GM21619 (cell line): ENCODE measurements around the gene SUSD6.
A peak's percentile ranks its signal among the peaks of the same experiment; 100 is the strongest.
"Not testable (repeated sequence)": the region's sequence is repeated elsewhere in the genome, so short reads cannot be mapped to it uniquely, and the experiment has no call there.

Source experiments
- ATAC-seq: cut with Tn5 transposase; IDR thresholded peaks from one replicate; pipeline ENCODE4 v1.9.1; 2021; ENCODE audit not compliant: unreplicated experiment

SUSD6 gene

DNA sequence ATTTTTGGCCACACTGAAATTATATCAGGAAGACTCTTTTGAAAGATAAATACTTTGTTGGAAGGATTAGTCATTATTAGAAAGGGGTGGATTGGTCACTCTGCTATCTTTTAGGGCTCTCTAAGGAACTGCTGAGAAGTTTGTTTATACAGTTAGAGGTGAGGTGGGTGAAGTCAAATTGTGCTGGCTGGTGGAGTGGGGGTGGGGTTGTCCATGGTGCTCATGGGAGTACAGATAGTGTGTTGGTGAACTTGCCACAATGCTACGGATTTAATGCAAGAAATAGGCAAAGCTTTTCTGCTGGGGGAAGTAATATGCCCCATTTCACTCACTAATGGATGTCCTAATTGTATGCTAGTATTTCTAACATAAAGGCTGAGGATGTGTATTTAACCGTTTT is 35.8 kb downstream of the SUSD6 start:
- no peak for ATAC-seq

DNA sequence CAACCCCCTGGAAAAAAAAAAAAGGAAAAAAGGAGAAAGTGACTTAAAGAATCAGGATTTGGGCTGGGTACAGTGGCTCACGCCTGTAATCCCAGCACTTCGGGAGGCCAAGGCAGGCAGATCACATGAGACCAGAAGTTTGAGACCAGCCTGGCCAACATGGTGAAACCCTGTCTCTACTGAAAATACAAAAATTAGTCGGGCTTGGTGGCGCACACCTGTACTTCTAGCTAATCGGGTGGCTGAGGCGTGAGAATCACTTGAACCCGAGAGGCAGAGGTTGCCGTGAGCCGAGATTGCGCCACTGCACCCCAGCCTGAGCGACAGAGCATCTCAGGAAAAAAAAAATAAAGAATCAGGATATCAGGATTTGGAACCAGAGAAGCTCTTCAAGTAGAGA is 36.2 kb downstream of the SUSD6 start:
- not testable (repeated sequence) for ATAC-seq

DNA sequence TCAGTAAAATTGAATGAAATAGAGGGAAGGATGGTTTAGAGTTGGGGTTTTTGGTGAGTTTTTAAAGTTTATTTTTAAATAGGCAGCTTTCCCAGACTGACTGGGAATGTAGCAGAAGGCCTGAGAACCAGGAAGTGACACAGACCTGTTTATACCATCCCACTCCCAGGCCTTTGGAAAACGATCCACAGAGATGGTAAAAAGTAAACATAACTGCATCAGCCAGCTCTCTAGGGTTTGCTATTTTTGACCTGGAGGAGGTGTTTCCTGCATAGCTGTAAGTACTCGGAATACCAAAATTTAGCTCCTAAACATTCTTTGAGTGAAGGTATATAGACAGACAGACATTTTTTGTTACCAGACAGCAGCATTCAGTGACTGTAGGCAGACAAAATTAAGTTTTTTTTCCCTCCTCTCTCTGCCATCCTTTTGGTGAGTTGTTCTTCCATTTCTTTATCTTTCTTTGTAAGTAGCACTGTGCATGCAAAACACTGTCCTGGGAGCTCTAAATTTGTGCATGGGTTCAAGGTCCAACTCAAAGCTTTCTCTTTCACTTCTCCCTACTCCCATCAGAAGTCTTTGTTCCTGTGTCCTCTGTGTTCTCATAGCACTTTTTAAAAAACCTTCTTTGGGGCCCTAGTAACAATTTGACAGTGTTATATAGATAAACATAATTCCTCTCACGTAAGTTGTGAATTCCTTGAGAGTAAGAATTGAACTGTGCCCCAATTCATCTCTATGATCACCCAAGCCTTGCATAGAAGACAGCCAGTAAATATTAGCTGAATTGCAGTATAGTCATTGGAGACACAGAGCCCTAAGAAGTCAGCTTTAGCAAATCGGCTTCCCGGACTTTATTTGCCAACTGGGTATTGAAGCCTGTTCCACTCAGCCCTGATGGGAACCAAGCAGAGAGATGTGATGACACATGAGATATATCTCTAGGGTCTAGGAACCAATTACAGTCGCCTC is 37.4 kb downstream of the SUSD6 start:
- ATAC-seq, result peak; percentile 46

DNA sequence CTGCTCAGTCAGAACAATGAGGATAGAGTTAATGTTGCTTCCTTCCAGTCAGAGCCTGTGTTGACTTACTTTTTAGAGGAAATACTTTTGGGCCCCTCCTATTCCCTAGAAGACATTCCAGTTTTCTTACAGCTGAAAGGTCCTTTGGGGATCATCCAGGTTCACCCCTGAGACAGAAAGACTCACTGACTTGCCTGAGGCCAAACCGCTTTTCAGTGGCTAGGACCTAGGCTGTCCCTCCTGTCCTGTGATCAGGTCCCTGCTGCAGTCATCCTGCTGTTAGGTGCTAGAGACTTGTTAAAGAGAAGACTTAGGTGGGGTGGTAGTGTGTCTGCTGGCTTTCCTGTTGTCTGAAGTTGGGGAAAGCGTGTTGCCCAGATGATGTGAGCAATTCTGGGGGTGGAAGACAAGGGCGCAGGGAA is 39.6 kb downstream of the SUSD6 start:
- no peak for ATAC-seq

DNA sequence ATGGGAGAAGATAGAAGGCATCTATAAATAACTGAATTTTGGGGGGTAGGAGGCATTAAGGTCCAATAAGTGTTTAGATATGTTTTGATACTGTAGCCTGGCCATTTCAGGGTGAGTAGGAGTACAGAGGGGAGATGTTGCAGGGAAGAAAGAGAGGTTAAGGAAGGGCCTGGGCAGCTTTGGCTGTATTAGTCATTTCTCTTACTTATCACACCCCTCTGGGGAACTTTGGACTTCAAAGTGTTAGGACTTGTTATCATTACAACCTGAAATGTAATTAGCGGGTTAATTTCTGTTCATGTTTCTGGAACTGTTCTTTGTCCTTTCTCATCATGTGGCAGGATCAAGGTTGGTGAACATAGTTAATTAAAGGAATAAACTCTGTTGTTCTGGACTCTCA is 40.3 kb downstream of the SUSD6 start:
- ATAC-seq, result no peak

DNA sequence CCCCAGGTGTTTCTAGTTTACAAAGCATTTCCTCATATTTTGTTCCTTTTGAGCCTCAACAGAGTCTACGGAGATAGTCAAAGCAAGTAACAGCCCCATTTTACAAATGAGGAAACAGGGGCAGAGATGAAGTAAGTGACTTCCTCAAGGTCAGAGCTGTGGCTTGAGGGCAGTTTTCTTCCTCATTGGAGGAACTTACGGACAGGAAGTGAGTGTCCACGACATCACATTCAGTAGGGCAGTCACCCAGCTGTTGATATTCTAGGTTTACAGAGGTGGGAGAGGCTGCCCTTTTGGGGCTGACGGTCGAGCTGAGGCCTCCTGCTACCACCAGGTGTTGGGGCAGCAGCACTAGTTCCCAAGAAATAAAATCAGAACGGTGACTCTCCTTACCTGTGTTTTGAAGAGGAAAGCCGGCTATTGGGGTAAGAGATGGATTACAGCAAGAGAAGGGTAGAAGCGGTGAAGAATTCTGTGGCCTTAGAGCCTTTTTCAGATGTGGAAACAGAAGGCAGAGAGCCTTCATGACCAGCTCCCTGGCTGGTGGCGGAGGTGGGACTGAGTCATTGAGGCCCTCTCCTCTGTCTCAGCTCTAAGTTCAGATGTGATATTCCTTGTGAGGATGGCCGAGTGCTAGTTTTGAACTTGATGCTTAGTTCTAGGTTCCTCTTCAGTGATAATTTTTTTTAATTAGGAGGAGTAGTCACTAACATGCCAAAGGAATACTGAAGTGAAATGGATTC is 41.7 kb downstream of the SUSD6 start:
- ATAC-seq, result no peak

DNA sequence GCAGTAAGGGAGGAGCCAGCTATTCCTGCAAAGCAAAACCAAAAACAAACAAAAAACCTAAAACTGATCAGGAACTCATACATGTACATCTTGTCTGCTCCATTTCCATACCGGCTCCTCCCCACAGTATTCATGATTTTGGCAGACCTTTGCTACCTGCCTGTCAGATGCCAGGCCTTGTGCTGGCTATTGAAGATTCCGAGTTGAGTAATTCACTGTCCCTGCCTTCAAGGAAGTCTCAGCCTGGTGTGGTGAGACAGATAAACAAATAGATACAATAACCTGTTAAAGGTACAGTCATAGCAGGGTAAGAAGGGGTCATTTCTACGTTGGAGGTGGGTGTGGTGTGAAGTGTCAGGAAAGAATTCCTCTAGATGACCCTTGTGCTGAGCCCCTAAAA is 42.7 kb downstream of the SUSD6 start:
- no peak for ATAC-seq

DNA sequence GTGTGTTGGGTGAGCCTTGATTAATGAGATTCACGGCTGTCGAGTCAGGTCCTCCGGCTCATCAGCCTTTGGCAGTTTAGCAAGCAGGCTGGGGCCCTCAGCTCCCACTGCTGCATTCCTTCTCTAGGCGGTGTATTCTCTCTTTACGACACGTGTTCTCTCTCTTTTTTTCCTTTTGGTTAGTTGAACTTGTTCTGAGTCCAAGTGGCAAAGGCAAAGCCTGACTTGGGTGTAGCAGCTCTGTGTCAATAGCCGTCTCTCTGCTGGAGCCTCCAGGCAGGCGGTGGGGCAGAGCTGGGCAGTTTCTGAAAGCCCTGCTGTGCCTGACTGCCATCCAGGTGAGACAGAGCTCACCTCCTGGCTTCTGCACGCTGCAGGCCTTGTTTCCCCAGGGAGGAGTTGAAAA is 46.6 kb downstream of the SUSD6 start:
- ATAC-seq, result no peak

DNA sequence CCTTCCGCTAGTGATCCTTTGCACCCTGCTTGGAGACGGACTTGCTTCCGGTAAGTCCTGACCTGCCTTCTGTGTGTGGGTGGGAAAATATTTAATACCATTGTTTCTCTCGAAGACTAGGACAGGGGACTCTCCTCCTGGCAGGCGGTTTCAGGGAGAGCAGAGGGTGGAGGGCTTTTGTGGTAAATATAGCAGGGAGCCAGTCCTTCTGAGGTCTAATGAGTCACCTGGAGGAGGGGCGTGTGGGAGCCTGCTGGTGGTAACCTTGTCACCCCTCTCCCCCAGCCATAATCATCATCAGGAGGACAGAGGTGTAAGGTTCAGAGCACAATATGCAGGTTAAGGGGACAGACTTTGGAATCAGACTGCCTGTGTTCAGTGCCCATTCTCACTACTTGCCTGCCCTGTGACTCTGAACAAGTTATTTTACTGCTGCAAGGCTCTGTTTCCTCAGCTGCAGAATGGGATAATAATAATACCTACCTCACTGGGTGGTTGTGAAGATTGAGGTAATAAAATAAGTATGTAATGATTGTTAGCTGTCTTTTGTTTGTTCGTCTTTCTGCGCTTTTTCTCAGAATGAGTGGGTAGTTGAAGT is 47.4 kb downstream of the SUSD6 start:
- ATAC-seq, result no peak

DNA sequence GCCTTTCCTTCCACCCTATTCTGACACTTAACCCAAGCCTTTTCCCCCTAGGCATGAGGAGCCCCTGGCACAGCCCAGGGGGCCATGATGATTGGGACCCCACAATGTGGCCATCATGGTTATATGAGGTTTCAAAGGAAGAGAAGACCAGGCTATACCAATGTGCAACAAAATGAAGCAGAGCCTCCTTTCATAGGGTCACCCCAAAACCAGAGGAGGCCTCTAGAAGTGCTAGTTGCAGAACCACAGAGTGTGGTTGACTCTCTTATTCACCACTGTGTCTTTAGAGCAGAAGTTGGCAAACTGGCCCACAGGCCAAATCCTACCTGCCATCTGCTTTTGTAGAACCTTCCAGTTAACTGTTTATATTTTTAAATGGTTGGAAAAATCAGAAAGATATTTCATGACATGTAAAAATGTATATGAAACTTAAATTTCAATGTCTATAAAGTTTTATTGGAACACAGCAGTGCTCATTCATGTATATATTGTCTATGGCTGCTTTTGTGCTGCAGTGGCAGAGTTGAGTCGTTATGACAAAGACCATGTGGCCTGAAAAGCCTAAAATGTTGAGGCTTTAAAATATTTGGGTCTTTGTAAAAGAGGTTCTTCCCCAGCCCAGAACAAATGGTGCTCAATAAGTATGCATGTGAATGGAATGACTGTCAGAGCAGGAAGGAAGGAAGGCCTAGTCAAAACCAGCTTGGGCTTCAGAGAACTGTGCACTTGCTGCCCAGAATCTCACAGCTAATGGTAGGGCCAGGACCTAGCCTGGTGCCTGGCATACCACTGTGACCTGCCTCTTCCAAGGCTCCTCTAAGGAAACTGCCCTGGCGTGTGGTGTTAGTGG is 49.2 kb downstream of the SUSD6 start:
- ATAC-seq, result no peak

DNA sequence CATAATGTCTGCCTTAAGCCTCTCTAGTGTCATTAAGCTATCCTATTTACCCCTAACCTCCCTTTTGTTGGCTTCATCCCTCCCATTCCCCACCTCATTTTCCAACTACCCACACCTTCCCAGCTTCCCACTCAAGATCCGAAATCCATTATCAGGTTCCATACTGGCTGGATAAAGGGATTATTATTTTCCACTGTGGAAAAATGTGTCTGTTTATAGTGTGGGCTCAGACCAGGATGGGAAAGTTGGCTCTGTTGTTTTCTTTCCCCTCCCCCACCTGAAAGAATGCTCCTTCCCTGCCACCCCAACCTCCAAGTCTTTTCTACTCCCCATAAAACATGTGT is 49.8 kb downstream of the SUSD6 start:
- no peak for ATAC-seq

DNA sequence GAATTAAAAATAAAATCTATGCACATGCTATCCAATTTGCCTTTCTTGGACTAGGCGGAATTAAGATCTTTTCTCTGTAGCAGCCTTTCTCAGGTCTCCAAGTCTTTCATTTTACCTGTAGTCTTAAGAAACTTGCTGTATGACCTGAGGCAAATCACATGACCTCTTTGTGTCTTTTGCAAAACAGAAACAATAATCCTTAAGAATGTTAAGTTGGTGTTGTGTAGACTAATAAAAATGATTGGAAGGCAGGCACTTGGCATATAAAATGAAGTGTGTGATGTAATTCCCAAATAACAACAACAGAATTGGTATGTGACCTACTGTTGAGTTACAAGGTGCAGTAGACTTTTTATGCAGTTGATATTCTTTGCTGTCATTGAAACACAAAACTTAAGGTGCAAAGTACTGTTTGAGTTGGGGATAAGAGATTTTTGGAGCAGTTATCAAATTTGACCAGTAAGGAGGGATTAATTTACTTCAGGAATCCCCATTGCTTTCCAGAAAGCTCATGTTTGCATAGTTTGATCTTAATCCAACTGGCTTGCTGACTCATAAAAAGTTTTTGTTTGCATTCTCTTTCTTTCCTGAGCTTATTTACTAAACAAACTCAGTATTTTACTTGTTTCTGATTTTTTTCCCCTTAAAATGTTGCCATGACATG is 51.4 kb downstream of the SUSD6 start:
- no peak for ATAC-seq

DNA sequence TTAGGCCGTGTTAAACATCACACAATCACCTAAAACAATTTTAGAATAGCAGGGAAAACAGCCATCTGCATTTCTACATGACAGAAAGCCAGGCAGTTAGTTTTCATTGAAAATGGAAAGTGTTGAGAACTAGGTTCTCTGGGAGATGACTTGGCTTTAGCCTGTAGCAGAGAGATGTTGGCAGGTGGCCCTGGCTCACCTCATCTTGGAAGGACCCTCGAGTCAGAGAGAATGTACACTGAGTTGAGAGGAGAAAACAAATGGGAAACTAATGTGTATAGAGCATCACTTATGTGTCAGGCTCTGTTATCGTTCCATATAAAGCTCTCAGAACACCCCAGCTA is 51.9 kb downstream of the SUSD6 start:
- no peak for ATAC-seq

DNA sequence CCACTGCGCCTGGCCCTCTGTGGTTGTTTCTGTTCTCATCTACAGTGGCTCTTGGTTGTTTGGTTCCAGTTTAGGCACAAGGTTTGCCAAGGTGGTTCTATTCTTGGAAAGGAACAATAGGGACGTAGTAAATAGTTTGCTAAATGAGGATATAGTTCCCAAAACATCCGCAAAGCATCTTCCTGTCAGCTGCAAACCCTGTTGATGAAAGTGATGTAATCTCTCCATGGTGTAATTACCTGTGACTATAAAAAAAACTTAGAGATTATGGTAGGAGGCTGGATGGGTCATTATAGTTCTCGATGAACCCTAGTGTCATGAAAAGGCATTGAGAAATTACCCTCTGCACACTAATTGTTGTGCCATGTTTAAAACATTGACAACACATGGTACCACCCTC is 52.9 kb downstream of the SUSD6 start:
- no peak for ATAC-seq

DNA sequence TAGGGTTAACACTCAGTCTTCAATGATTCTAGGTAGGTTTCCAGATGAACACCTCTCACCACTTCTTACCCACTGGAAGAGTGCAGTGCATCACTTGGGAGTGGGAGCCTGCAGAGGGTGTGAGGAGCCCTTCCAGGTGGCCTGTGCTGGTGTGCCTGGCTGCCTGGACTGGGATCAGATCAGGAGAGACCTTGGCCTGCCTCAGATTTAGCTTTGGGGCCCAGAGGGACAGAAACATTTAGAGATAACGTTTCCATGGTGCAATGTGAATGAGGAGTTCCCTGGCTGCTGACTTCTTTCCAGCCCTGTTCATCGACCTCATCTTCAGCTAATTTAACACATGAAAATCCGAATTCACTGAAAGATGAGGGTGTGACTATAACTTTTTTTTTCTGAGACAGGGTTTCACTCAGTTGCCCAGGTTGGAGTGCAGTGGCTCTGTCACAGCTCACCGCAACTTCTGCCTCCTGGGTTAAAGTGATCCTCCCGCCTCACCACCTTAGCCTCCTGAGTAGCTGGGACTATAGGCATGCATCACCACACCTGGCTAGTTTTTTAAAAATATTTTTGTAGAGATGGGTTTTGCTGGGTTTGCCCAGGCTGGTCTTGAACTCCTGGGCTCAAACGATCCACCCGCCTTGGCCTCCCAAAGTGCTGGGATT is 53.6 kb downstream of the SUSD6 start:
- no peak for ATAC-seq

DNA sequence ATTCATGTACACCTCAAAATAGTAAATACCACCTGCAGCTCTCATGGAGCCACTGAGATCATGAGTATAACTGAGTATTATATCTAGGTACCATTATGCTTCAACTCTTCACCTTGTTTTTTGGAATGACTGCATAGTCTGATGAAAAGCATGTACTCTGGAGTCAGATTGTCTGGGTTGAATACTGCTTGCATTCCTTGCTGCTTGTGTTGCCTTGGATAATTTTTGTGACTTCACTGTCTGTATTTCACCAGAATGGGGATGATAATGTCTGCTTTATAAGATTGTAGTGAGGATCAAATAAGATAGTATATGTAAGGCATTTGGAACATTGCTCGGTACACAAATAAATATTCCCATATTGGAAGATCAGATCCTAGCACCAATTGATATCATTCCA is 54.2 kb downstream of the SUSD6 start:
- no peak for ATAC-seq

DNA sequence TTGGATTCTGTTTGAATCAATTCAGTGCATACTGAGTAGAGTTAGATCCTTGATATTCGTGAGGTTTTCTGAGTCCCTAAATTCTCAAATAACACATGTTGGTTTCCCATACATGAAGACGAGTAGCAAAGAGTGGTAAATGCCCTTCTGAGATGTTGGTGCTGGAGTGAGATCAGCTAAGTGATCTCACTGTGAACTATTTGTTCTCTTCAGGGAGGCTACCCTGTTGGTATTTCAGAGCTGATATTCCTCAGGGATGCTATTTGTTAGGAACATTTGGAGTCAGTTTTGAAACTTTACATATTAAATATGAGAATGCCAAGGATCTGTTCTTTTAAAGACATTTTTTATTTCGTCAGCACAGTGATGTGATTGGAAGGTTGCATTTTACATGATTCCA is 54.7 kb downstream of the SUSD6 start:
- ATAC-seq, result no peak

DNA sequence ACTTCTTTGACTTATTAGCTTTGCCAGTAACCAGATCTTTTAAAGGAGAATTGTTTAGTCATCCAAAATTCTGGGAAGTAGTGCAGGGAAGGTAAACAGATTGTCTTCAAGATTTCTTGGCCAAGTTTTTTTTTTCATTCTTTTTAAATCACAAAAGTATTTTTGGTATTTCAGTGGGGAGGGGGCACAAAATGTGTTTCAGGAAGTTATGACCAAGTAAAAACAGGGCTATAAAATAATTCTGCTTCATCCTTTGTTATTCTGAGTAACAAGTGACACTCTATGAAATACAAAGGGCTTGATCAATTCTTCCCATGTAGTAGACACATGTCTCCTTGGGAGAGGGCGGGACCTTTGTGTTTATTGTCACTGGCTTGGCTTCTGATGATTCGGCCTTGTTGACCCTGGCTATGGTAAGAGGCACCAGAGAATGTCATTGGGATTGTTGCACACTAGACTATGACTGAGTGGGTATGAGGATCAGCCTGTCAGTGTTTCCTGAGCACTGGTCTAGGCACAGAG is 55.4 kb downstream of the SUSD6 start:
- ATAC-seq, result no peak

DNA sequence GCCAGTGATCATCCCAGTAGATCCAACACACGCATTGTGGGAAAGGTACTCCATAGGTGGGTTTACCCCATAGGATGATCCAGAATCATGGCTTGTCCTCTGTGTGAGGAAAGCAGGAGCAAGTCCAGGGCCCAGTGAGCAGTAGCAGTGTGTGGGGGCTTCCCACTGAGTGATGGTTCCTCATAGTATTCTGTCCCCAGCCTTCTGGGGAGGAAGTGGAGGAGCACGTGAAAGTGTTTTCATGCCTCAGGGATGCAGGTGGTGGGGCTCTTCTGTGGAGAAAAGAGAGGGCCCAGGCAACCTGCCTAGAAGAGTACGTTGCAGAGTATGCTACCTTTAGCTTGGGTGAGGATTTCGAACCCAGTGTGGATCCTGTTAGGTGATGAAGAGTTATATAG is 56.5 kb downstream of the SUSD6 start:
- ATAC-seq, result peak; percentile 27

DNA sequence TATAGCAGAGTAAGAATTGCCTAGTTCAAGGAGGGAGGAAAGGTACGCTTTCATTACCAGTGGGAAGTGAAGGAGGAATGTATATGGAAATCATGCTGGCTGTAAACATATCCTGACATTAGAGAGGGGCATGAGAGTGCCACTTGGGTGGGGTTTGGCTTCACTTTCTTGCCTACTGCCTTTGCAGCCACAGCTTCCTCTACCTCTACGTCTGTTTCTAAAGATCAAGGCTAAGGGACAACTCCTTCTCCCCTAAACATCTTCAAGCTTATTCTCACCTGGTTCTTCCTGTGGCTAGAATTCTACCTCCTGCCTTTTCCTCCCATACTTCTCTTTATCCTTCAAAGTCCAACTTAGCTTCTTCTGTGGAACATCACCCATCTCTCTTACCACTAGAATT is 58.0 kb downstream of the SUSD6 start:
- no peak for ATAC-seq
